Hematopoietic multipotent progenitor cell treated with erythropoietin and hydrocortisone succinate and interleukin-3 and kit ligand, for 6 days (in vitro differentiated cells): ENCODE results near the gene ZNF367.
"Not testable (repeated sequence)": the region's sequence is repeated elsewhere in the genome, so short reads cannot be mapped to it uniquely, and the experiment has no call there.

Experiments
- DNase-seq: peaks from one replicate; pipeline ENCODE4 v3.0.0-alpha.2; 2015

ZNF367 gene

GRCh38 chr9:96398582-96399324 is 19.4 kb downstream of the ZNF367 start:
- DNase-seq = no peak

- no peak for DNase-seq
Observed at GRCh38 chr9:96395964-96396363, 22.2 kb downstream of the ZNF367 start.

GRCh38 chr9:96394832-96395496 is 23.2 kb downstream of the ZNF367 start:
- DNase-seq = no peak

- no peak for DNase-seq
Observed at GRCh38 chr9:96392263-96392662, 25.9 kb downstream of the ZNF367 start.

GRCh38 chr9:96391021-96391765 is 27.0 kb downstream of the ZNF367 start:
- DNase-seq = no peak

- no peak for DNase-seq
Observed at GRCh38 chr9:96388144-96388543, 30.0 kb downstream of the ZNF367 start.

- no peak for DNase-seq
Observed at GRCh38 chr9:96386157-96386556, 32.0 kb downstream of the ZNF367 start.

- DNase-seq = peak; percentile 55
Observed at GRCh38 chr9:96383165-96383942, 34.8 kb downstream of the ZNF367 start, which contains the start of gene SLC35D2. Gene SLC35D2, minus strand, starts transcription at chr9:96383711. Its CDS starts 77 bp downstream, at chr9:96383634.

GRCh38 chr9:96382839-96383164 is 35.4 kb downstream of the ZNF367 start:
- no peak for DNase-seq

GRCh38 chr9:96382175-96382574 is 36.0 kb downstream of the ZNF367 start:
- no peak for DNase-seq

GRCh38 chr9:96381696-96382095 is 36.5 kb downstream of the ZNF367 start:
- no peak for DNase-seq

- no peak for DNase-seq
Observed at GRCh38 chr9:96381125-96381524, 37.0 kb downstream of the ZNF367 start.

- DNase-seq = no peak
Observed at GRCh38 chr9:96379461-96379860, 38.7 kb downstream of the ZNF367 start.

GRCh38 chr9:96378187-96378586 is 40.0 kb downstream of the ZNF367 start:
- no peak for DNase-seq

GRCh38 chr9:96376891-96377874 is 41.0 kb downstream of the ZNF367 start:
- no peak for DNase-seq

- not testable (repeated sequence) for DNase-seq
Observed at GRCh38 chr9:96375507-96375906, 42.7 kb downstream of the ZNF367 start.

GRCh38 chr9:96367943-96368342 is 50.2 kb downstream of the ZNF367 start:
- DNase-seq = no peak

GRCh38 chr9:96363175-96363967 is 54.8 kb downstream of the ZNF367 start:
- DNase-seq = peak; percentile 67

- not testable (repeated sequence) for DNase-seq
Observed at GRCh38 chr9:96362119-96362518, 56.1 kb downstream of the ZNF367 start.

GRCh38 chr9:96361668-96362067 is 56.5 kb downstream of the ZNF367 start:
- no peak for DNase-seq

- DNase-seq = no peak
Observed at GRCh38 chr9:96360976-96361375, 57.2 kb downstream of the ZNF367 start.
